ENCODE data around the gene DCDC2C.

Gene DCDC2C

GRCh38 chr2:3768960-3769765 is 65.8 kb downstream of the DCDC2C start:
- in situ Hi-C loops (cut with MboI; ENCODE audit: low sequenced_read_pairs): no loop called here

DNA sequence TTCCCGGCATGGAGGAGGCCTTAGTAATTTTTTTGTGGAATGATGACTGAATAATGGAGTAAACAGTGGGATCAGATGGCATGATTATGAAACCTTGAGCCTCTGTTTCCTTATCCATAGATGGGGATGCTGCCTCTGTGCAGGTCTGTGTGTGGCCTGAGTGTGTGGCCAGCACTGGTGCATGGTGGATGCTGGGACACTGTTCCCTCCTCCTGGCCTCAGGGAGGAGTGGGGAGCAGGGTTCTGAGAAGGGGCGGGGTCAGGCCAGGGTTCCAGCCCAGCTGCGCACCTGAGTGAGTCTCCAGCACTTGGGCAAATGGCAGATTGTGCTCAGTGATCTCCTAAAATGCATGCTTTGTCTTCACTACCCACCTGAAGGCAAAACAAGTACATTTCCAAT is 66.4 kb downstream of the DCDC2C start:
- in situ Hi-C loops (cut with MboI; ENCODE audit: low sequenced_read_pairs): no loop called here

- in situ Hi-C loops (cut with MboI; ENCODE audit: low sequenced_read_pairs): no loop called here
These were observed 67.5 kb downstream of the DCDC2C start for GRCh38 chr2:3770724-3771415.

DNA sequence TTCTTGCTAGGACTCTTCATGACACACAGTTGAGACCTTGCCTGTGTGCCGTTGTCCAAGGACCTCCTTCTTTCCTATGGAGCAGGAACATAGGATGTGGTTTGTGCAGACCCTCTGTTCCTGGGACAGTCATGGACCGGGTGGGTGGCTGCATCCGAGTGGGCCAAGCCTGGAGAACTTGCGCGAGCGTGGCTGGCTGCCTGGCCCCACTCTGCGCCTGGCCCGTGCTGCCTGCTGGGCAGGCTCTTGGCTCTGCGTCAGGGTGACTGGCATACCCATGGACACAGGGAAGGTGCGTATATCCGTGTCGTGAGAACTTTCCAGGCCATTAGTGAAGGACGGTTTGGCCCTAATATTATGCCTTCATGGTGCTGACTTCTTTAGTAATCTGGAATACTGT is 68.2 kb downstream of the DCDC2C start:
- in situ Hi-C loops (cut with MboI; ENCODE audit: low sequenced_read_pairs): no loop called here

DNA sequence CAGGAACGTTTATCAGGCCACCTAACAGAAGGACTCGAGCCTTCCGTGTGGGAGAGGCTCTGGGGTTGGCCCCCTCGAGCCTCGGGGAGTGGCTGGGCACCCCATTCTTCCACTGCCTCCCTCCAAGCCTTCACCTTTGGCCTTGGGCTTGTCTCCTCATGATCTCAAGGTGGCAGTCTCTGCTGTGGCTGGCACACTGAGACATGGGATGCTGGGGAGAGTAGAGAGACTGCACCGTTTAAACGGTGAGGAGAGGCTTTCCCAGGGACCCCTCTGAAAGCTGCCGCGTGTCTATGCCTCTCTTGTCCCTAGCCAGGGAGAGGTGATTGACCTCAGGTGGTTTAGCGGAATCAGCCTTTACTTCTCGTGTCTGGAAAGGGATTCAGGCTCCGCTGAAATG is 71.0 kb downstream of the DCDC2C start:
- in situ Hi-C loops (cut with MboI; ENCODE audit: low sequenced_read_pairs): no loop called here

DNA sequence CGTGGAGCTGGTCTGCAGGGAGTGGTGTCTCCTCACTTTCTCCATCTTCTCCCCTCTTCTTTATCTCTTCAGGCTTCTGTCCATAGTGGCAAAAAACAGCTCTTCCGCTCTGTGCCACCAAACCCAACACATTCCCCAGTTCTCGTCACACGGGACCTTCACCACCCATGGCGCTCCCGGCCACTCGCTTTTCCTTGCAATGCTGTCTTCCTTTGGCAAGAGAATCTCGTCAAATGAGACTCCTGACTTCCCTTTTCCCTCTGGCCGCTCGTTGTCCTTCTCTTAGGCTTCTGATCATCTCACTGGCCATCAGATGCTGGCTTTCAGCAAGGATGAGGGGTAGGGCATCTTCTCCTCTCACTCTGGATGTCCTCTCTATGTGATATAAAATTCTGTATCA is 72.9 kb downstream of the DCDC2C start:
- in situ Hi-C loops (cut with MboI; ENCODE audit: low sequenced_read_pairs): no loop called here

DNA sequence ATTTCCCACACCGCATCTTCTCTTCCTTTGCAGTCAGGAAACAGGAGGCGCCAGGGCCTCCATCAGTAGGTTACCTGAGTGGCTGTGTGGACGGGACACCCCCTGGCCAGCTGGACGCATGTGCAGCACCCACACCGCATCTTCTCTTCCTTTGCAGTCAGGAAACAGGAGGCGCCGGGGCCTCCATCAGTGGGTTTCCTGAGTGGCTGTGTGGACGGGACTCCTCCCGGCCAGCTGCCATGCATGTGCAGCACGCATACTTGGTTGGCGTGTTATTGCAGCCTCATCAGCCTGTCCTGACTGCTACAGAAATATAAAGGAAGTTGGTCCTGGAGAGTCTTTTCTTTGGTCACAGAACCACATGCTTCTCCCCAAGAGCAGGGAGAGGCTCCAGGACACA is 74.6 kb downstream of the DCDC2C start:
- in situ Hi-C loops (cut with MboI; ENCODE audit: low sequenced_read_pairs): no loop called here

- in situ Hi-C loops (cut with MboI; ENCODE audit: low sequenced_read_pairs): no loop called here
These were observed 75.6 kb downstream of the DCDC2C start for GRCh38 chr2:3778851-3779495.

DNA sequence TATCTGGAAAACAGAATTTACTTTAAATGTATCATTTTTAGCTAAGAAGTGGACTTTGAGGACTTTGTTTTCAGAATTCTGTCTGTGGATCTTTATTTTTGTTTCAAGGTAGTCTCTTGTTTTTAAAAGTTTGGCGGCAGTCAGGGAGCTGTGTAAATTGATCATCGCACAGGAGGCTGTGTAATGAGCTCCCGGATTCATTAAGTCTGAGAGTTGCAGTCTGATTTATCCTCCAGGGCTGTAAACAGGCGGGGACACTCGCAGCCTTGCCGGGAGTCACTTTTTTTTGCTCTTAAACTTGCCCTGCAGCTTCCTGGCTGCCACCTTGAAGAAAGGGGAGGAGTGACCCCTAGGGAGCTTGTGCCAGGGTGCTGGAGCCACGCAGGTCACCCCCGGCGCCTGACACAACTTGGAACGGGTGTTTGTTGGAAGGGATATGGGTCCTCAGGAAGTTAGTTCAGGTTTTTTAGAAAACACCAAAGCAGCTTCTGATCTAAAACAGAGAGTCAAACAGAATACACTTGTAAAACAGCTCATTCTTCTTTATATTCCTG is 76.2 kb downstream of the DCDC2C start:
- in situ Hi-C loops (cut with MboI; ENCODE audit: low sequenced_read_pairs): no loop called here

GRCh38 chr2:3780477-3781402 is 77.4 kb downstream of the DCDC2C start:
- in situ Hi-C loops (cut with MboI; ENCODE audit: low sequenced_read_pairs): no loop called here

DNA sequence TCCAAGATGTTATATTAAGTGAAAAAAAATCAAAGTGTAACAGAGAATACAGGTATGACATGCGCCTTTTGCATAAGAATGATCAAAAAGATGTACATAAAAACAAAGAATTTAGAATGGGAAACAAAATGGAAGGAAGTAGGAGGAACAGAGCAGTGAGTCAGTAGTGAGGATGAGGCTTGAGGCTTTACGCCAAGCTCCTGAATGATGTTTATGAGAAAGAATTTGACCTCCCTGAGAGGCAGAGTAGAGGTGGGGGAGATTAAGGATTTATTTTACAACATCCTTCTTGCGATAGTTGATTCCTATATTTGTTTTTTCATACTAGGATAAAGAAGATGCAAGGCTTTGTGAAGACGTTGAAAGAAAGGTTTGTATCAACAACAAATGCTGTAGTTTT is 81.4 kb downstream of the DCDC2C start:
- in situ Hi-C loops (cut with MboI; ENCODE audit: low sequenced_read_pairs): no loop called here

DNA sequence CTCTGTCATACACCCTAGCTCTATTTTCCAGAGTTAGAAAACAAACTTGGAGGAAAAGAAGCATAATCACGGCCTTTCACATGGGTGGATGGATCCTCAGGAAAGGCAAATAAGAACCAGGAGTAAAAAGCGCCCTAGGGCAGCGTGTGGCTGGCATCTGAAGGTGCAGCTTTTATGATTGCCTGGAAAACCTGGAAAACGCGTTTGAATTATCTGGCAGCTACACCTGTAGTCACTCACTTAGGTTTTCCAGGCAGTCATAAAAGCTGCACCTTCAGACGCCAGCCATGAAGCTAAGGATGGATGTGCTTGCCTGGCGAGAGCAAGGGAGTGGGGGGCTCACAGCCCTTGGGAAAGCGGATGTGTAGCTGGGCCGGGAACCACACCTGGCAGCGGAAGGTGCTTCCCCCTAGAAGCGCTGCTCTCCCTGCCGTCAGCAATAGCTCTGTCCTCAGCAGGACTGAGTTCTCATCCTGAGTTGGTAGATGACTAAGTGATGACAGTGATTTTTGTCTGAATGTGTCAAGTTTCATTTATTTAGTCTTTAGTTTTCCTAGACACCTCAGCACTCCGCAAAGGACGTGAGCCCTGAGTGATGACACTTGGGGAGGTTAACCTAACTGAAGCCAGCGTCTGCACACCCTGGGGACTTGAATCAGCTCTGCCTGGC is 82.0 kb downstream of the DCDC2C start:
- in situ Hi-C loops (cut with MboI; ENCODE audit: low sequenced_read_pairs): no loop called here

GRCh38 chr2:3785890-3786273 is 82.5 kb downstream of the DCDC2C start:
- in situ Hi-C loops (cut with MboI; ENCODE audit: low sequenced_read_pairs): no loop called here

GRCh38 chr2:3787768-3788167 is 84.4 kb downstream of the DCDC2C start:
- in situ Hi-C loops (cut with MboI; ENCODE audit: low sequenced_read_pairs): no loop called here

DNA sequence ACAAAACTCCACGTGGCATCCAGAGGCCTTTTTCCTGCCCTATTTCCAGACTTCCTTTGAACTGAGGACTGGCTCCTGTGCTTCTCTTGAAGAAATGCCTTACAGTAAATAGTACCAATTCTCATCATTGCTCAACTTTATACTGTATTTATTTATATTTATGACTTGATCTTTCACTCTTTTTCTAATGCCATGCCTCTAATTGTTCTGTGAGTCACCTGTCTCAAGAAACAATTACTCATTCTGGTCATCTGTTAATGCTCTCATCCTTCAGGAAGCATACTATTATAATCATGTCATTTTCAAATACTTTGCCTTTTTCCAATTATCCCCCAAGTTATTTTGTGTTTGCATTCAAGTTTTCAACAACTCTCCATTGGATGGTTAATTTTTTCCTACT is 85.9 kb downstream of the DCDC2C start:
- in situ Hi-C loops (cut with MboI; ENCODE audit: low sequenced_read_pairs): no loop called here

DNA sequence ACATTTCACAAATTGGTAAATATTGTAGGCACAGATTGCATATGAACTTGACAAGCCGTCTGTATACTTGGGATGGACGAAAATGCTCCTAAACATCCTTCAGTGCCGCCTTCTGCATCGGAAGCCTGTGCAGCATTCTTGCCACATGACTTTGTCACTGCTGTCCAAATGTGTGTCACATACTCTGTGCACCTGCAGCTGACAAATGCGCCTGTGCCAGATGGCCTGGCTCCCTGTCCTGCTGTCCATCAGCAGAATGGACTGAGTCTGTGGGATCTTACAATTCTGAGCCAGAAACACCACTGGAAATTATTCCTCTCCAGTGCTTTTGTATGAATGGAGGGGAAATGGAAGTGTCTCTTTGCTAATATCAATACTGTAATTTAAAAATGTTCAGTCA is 89.9 kb downstream of the DCDC2C start:
- in situ Hi-C loops (cut with MboI; ENCODE audit: low sequenced_read_pairs): no loop called here

- in situ Hi-C loops (cut with MboI; ENCODE audit: low sequenced_read_pairs): no loop called here
These were observed 98.1 kb downstream of the DCDC2C start for GRCh38 chr2:3801506-3801905.

- in situ Hi-C loops (cut with MboI; ENCODE audit: low sequenced_read_pairs): no loop called here
These were observed 102.0 kb downstream of the DCDC2C start for GRCh38 chr2:3805201-3805939.

DNA sequence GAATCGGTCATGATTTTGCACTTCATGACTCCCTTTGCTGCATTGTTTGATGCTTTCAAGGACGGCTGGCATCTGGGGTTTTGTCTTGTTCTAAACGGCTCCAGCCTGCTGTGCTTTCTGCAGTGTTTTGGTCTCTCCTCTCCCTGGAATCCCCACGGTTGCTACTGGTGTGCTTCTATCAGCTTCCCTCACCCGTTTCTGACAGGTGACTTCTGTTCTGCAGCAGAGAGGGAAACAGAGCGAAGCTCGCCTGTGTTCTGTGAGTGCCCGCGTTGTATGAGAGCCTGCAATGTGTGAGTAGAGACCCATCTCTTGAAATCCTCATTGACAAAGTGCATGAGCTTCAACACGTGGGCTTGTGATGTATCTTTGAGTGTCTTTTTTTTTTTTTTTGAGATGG is 102.8 kb downstream of the DCDC2C start:
- in situ Hi-C loops (cut with MboI; ENCODE audit: low sequenced_read_pairs): no loop called here

All from HL-60/S4 (cell line).